Gastrocnemius medialis (tissue), 4 donors: Measurements from ENCODE around the gene SHC4. TPM values are rescaled to one million over a fixed set of nuclear protein-coding genes. Genes with fewer than 3 reads are reported as not detected.
"Not testable (repeated sequence)": the region's sequence is repeated elsewhere in the genome, so short reads cannot be mapped to it uniquely, and the experiment has no call there.

Source experiments
- ATAC-seq, 2 donors: fragments of 150-250 bp; one replicate each; pipeline ENCODE4 v1.9.1; 2016
- DNase-seq, 2 donors: peaks; one replicate each; pipeline ENCODE4 v3.0.0-alpha.2; 2019
- H3K27ac ChIP-seq, 4 donors: fragments of 200-600 bp; sonication (generic); 1 replicate in 1 of 4; 2 replicates in 3 of 4; pipeline ENCODE4 v1.5.1; 2016 to 2018; ENCODE audit warnings: mild to moderate bottlenecking in 2 of 4, moderate library complexity in 1 of 4
- H3K27me3 ChIP-seq, 3 donors: fragments of 200-600 bp; sonication (generic) in 2 of 3; 1 replicate in 1 of 3; 2 replicates in 2 of 3; pipeline versions ENCODE4 v1.5.1 to v1.6.0; 2016 to 2019; ENCODE audit warnings: mild to moderate bottlenecking in 1 of 3, moderate library complexity in 1 of 3
- H3K36me3 ChIP-seq, 2 donors: fragments of 200-600 bp; sonication (generic) in 1 of 2; one replicate each; pipeline ENCODE4 v1.5.1; 2017 to 2018
- H3K4me1 ChIP-seq, 2 donors: fragments of 200-600 bp; sonication (generic) in 1 of 2; one replicate each; pipeline ENCODE4 v1.5.1; 2016 to 2017; ENCODE audit warnings: mild to moderate bottlenecking in 2 of 2
- H3K4me3 ChIP-seq, 4 donors: fragments of 200-600 bp; sonication (generic) in 3 of 4; 1 replicate in 1 of 4; 2 replicates in 3 of 4; pipeline ENCODE4 v1.5.1; 2016 to 2019; ENCODE audit warnings: mild to moderate bottlenecking in 2 of 4
- H3K9me3 ChIP-seq, 3 donors: fragments of 200-600 bp; sonication (generic) in 2 of 3; 1 replicate in 1 of 3; 2 replicates in 2 of 3; pipeline ENCODE4 v1.5.1; 2016 to 2019
- CTCF ChIP-seq, 5 experiments: fragments of 450-650 bp in 3 of 5; fragments of 200-600 bp in 2 of 5; sonication (generic) in 2 of 5; IDR thresholded peaks in 4 of 5; conservative IDR thresholded peaks in 1 of 5; 1 replicate in 4 of 5; 2 replicates in 1 of 5; pipeline ENCODE4 v1.5.1; 2016 to 2019; ENCODE audit warnings: antibody characterized with exemption in 5 of 5, mild to moderate bottlenecking in 3 of 5, moderate library complexity in 3 of 5
- POLR2A ChIP-seq, 2 donors: fragments of 450-650 bp; IDR thresholded peaks; one replicate each; pipeline ENCODE4 v1.6.1; 2017; ENCODE audit warnings: antibody characterized with exemption in 2 of 2, mild to moderate bottlenecking in 2 of 2, moderate library complexity in 2 of 2
- in situ Hi-C, 4 donors: fragments of 200-750 bp; cut with MboI; loops; one replicate each; pipeline versions ENCODE4 v1.15.0 to v1.8.0; 2017; ENCODE audit warnings: low sequenced_read_pairs in 4 of 4
- intact Hi-C: fragments of 100-400 bp; cut with DNase I; formaldehyde crosslinking; loops from one replicate; pipeline ENCODE4 v1.15.1; 2023; ENCODE audit warnings: low total_unique reads
- total RNA-seq, 4 donors: library from RNA; depleted of rRNA; stranded (reverse); fragments of >200 nt; gene quantifications; one replicate each; pipeline versions ENCODE4 v1.1.0 to v1.2.3, GENCODE V29; 2016

Gene SHC4
- total RNA-seq, 4 donors from 2014 or later = 0.29 to 0.39 TPM; not detected in 2

GRCh38 chr15:48916721-48917120 is 47.0 kb downstream of the SHC4 start:
- intact Hi-C loops = no loop called here

DNA sequence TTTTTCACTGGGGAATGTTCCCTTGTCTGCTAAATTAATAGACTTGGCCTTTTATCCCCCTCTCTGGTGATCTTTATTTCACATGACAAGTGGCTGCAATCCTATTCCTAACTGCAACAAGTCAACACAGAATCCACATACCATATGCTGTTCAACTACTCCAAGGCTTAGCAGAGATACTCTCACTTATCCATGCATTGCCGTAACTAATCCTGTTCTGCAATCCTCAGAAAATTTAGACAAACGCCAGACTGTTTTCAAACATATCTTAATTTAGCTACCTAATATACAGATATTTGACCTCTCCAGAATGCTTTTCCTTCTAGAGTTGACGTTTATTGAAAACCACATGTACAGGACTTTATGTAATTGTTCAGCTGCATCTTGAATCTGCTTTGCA is 47.9 kb downstream of the SHC4 start:
- Histone ChIP-seq H3K4me3 (no peak overlapping the region), H3K27me3 (no peaks in the 10 kb centered on the region), H3K9me3 (no peaks in the 10 kb centered on the region), H3K4me1 (no peaks in the 10 kb centered on the region), H3K27ac (no peak overlapping the region), H3K36me3 (no peaks in the 10 kb centered on the region)
- no peak for DNase-seq
- TF ChIP-seq POLR2A (IDR thresholded peaks at IDR 0.05) = no peak
- TF ChIP-seq CTCF (IDR thresholded peaks at IDR 0.05 in 4 of 5, conservative IDR thresholded peaks at IDR 0.05 in 1 of 5) = no peak
- ATAC-seq = no peak
- intact Hi-C loops = no loop called here
- in situ Hi-C loops = no loop called here

More at GRCh38 chr15:48916721-48917120, 47.0 kb downstream of the SHC4 start:
- Histone ChIP-seq H3K9me3 (no peaks in the 10 kb centered on the region), H3K27me3 (no peaks in the 10 kb centered on the region), H3K4me3 (no peak overlapping the region), H3K27ac (no peak overlapping the region), H3K4me1 (no peaks in the 10 kb centered on the region), H3K36me3 (no peaks in the 10 kb centered on the region)
- in situ Hi-C loops = no loop called here
- TF ChIP-seq POLR2A (IDR thresholded peaks at IDR 0.05) (no peak), CTCF (IDR thresholded peaks at IDR 0.05 in 4 of 5, conservative IDR thresholded peaks at IDR 0.05 in 1 of 5) (no peak)
- DNase-seq (no peak), ATAC-seq (no peak)

DNA sequence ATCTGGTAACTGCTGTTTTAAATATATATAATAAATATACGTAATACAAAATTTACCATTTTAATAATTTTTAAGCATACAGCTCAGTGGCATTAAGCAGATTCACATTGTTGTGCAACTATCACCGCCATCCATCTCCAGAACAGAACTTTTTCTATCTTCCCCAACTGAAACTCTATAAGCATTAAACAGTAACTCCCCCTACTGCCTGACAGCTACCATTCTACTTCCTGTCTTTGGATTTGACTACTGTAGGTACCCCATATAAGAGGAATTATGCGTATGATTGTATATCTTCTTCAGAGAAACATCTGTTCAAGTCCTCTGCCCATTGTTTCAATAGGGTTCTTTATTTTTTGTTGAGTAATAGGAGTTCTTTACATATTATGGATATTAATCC is 49.0 kb downstream of the SHC4 start:
- Histone ChIP-seq H3K27me3 (no peaks in the 10 kb centered on the region), H3K27ac (no peak overlapping the region), H3K4me1 (no peaks in the 10 kb centered on the region), H3K4me3 (no peak overlapping the region), H3K9me3 (no peaks in the 10 kb centered on the region), H3K36me3 (no peaks in the 10 kb centered on the region)
- in situ Hi-C loops (no loop called here), intact Hi-C loops (no loop called here)
- TF ChIP-seq CTCF (IDR thresholded peaks at IDR 0.05 in 4 of 5, conservative IDR thresholded peaks at IDR 0.05 in 1 of 5) (no peak), POLR2A (IDR thresholded peaks at IDR 0.05) (no peak)
- DNase-seq (no peak), ATAC-seq (no peak)

DNA sequence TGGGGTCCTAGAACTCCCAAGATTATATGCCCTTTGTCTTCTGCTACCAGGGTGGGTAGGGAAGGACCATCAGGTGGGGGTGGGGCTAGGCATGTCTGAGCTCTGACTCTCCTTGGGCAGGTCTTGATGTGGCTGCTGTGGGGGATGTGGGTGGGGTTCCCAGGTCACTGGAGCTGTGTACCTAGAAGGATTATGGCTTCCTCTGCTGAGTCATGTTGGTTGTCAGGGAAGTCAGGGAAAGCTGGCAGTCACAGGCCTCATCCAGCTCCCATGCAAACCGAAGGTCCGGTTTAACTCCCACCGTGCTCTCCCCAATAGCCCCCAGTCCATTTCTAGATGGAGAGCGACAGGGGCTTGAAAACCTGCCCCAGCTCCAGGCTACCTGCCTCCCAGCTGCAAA is 50.6 kb downstream of the SHC4 start:
- no peaks in the 10 kb centered on the region for H3K36me3 ChIP-seq
- TF ChIP-seq CTCF (IDR thresholded peaks at IDR 0.05 in 4 of 5, conservative IDR thresholded peaks at IDR 0.05 in 1 of 5) (no peak), POLR2A (IDR thresholded peaks at IDR 0.05) (no peak)
- no peaks in the 10 kb centered on the region for H3K4me1 ChIP-seq
- intact Hi-C loops = no loop called here
- no peak for ATAC-seq
- no peaks in the 10 kb centered on the region for H3K9me3 ChIP-seq
- H3K27ac ChIP-seq = no peak overlapping the region
- no peak overlapping the region for H3K4me3 ChIP-seq
- no peak for DNase-seq
- in situ Hi-C loops = no loop called here
- no peaks in the 10 kb centered on the region for H3K27me3 ChIP-seq

DNA sequence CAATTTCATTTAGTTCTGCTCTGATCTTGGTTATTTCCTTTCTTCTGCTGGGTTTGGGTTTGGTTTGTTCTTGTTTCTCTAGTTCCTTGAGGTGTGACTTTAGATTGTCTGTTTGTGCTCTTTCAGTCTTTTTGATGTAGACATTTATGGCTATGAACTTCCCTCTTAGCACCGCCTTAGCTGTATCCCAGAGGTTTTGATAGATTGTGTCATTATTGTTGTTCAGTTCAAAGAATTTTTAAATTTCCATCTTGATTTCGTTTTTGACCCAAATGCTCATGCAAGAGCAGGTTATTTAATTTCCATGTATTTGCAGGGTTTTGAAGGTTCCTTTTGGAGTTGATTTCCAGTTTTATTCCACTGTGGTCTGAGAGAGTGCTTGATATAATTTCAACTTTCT is 53.2 kb downstream of the SHC4 start:
- H3K27me3 ChIP-seq, ATAC-seq, intact Hi-C loops, H3K4me3 ChIP-seq, H3K9me3 ChIP-seq, DNase-seq, in situ Hi-C loops, H3K4me1 ChIP-seq, H3K27ac ChIP-seq, H3K36me3 ChIP-seq: not testable (repeated sequence)

DNA sequence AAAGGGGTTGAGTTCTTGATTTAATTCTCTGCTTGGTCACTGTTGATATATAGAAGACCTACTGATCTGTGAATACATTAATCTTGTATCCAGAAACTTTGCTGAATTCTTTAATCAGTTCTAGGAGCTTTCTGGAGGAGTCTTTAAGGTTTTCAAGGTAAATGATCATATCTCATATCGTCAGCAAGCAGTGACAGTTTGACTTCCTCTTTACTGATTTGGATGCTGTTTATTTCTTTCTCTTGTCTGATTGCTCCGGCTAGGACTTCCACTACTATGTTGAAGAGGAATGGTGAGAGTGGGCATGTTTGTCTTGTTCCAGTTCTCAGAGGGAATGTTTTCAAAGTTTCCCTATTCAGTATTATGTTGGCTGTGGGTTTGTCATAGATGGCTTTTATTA is 54.4 kb downstream of the SHC4 start:
- H3K4me3 ChIP-seq, H3K36me3 ChIP-seq, H3K27ac ChIP-seq, H3K27me3 ChIP-seq, DNase-seq, H3K9me3 ChIP-seq, ATAC-seq, intact Hi-C loops, H3K4me1 ChIP-seq, in situ Hi-C loops: not testable (repeated sequence)
